SK-N-SH treated with all-trans-retinoic acid at 6 μM for 48 hours (cell line): Measurements from ENCODE around the gene DST.

Experiments
- ATAC-seq: fragments of 200-7000 bp; cut with Tn5 transposase; 3 replicates; pipeline ENCODE4 v1.9.1; 2020; ENCODE audit warnings: mild to moderate bottlenecking, moderate library complexity
- ARNTL ChIP-seq: fragments of 450-650 bp; formaldehyde crosslinking; IDR thresholded peaks from 2 replicates; pipeline ENCODE4 v1.5.0; 2020; ENCODE audit warnings: low read depth, mild to moderate bottlenecking, moderate library complexity, borderline replicate concordance
- CSDC2 ChIP-seq: fragments of 250-450 bp; sonication (Bioruptor Pico); IDR thresholded peaks from 2 replicates; pipeline ENCODE4 v1.5.0; 2020; ENCODE audit warnings: mild to moderate bottlenecking, moderate library complexity
- CSRNP3 ChIP-seq: fragments of 250-450 bp; sonication (Bioruptor Pico); IDR thresholded peaks from 2 replicates; pipeline ENCODE4 v1.5.1; 2021; ENCODE audit warnings: mild to moderate bottlenecking, moderate library complexity
- GLIS3 ChIP-seq: fragments of 250-450 bp; sonication (Bioruptor Pico); IDR thresholded peaks from 2 replicates; pipeline ENCODE4 v1.5.0; 2020; ENCODE audit warnings: mild to moderate bottlenecking, moderate library complexity
- OSR1 ChIP-seq: fragments of 250-450 bp; sonication (Bioruptor Pico); IDR thresholded peaks from 2 replicates; pipeline ENCODE4 v1.8.0; 2022; ENCODE audit warnings: moderate library complexity, mild to moderate bottlenecking, inconsistent platforms
- PPARA ChIP-seq: fragments of 250-450 bp; sonication (Bioruptor Pico); IDR thresholded peaks from 2 replicates; pipeline ENCODE4 v1.5.0; 2020; ENCODE audit warnings: mild to moderate bottlenecking, borderline replicate concordance
- RARB ChIP-seq: fragments of 250-450 bp; sonication (Bioruptor Pico); IDR thresholded peaks from 2 replicates; pipeline ENCODE4 v1.8.0; 2021; ENCODE audit warnings: mild to moderate bottlenecking, moderate library complexity
- SNAI2 ChIP-seq: fragments of 250-450 bp; sonication (Bioruptor Pico); IDR thresholded peaks from 2 replicates; pipeline ENCODE4 v1.5.0; 2020; ENCODE audit warnings: mild to moderate bottlenecking, moderate library complexity
- TCF4 ChIP-seq: fragments of 250-450 bp; sonication (Bioruptor Pico); IDR thresholded peaks from 2 replicates; pipeline ENCODE4 v1.8.0; 2021; ENCODE audit warnings: mild to moderate bottlenecking, moderate library complexity, borderline replicate concordance
- TOX ChIP-seq: fragments of 250-450 bp; sonication (Bioruptor Pico); IDR thresholded peaks from 2 replicates; pipeline ENCODE4 v1.8.0; 2021; ENCODE audit warnings: mild to moderate bottlenecking, moderate library complexity, borderline replicate concordance
- TSHZ2 ChIP-seq: fragments of 250-450 bp; sonication (Bioruptor Pico); IDR thresholded peaks from 2 replicates; pipeline ENCODE4 v1.5.0; 2020; ENCODE audit warnings: mild to moderate bottlenecking, moderate library complexity
- ZC3H10 ChIP-seq: fragments of 250-450 bp; sonication (Bioruptor Pico); IDR thresholded peaks from 2 replicates; pipeline ENCODE4 v1.5.1; 2021; ENCODE audit warnings: mild to moderate bottlenecking, moderate library complexity
- ZFP3 ChIP-seq: fragments of 250-450 bp; sonication (Bioruptor Pico); IDR thresholded peaks from 2 replicates; pipeline ENCODE4 v1.5.0; 2020; ENCODE audit warnings: mild to moderate bottlenecking, moderate library complexity
- ZFP30 ChIP-seq: fragments of 450-650 bp; formaldehyde crosslinking; IDR thresholded peaks from 2 replicates; pipeline ENCODE4 v1.5.0; 2022; ENCODE audit warnings: mild to moderate bottlenecking, moderate library complexity
- ZNF565 ChIP-seq: fragments of 450-650 bp; formaldehyde crosslinking; conservative IDR thresholded peaks from 2 replicates; pipeline ENCODE4 v1.5.0; 2020; ENCODE audit warnings: low read depth, mild to moderate bottlenecking, moderate library complexity
- ZNF70 ChIP-seq: fragments of 450-650 bp; formaldehyde crosslinking; IDR thresholded peaks from 2 replicates; pipeline ENCODE4 v1.5.0; 2020; ENCODE audit warnings: mild to moderate bottlenecking, moderate library complexity
- ZNF8 ChIP-seq: fragments of 450-650 bp; formaldehyde crosslinking; IDR thresholded peaks from 2 replicates; pipeline ENCODE4 v1.5.0; 2020; ENCODE audit warnings: mild to moderate bottlenecking, moderate library complexity
- TF ChIP-seq, protein P1 (sequence below): fragments of 250-450 bp; sonication (Bioruptor Pico); IDR thresholded peaks from 2 replicates; pipeline ENCODE4 v1.5.1; 2020; ENCODE audit warnings: low read depth, mild to moderate bottlenecking, moderate library complexity
- TF ChIP-seq, protein P2 (sequence below): fragments of 250-450 bp; sonication (Bioruptor Pico); IDR thresholded peaks from 2 replicates; pipeline ENCODE4 v1.8.0; 2021; ENCODE audit warnings: low read depth, mild to moderate bottlenecking, moderate library complexity, borderline replicate concordance
- TF ChIP-seq, protein P3 (sequence below): fragments of 250-450 bp; sonication (Bioruptor Pico); IDR thresholded peaks from 2 replicates; pipeline ENCODE4 v1.8.0; 2020; ENCODE audit warnings: mild to moderate bottlenecking, moderate library complexity, borderline replicate concordance

Gene DST

GRCh38 chr6:56607111-56607752, 35.5 kb downstream of the DST start:
- TF ChIP-seq, protein P1, sequence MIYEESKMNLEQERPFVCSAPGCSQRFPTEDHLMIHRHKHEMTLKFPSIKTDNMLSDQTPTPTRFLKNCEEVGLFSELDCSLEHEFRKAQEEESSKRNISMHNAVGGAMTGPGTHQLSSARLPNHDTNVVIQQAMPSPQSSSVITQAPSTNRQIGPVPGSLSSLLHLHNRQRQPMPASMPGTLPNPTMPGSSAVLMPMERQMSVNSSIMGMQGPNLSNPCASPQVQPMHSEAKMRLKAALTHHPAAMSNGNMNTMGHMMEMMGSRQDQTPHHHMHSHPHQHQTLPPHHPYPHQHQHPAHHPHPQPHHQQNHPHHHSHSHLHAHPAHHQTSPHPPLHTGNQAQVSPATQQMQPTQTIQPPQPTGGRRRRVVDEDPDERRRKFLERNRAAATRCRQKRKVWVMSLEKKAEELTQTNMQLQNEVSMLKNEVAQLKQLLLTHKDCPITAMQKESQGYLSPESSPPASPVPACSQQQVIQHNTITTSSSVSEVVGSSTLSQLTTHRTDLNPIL, result no peak
- no peak for TF ChIP-seq RARB (CRISPR knock-in tag)
- TF ChIP-seq ZNF70 (CRISPR knock-in tag), result no peak
- TF ChIP-seq, protein P2, sequence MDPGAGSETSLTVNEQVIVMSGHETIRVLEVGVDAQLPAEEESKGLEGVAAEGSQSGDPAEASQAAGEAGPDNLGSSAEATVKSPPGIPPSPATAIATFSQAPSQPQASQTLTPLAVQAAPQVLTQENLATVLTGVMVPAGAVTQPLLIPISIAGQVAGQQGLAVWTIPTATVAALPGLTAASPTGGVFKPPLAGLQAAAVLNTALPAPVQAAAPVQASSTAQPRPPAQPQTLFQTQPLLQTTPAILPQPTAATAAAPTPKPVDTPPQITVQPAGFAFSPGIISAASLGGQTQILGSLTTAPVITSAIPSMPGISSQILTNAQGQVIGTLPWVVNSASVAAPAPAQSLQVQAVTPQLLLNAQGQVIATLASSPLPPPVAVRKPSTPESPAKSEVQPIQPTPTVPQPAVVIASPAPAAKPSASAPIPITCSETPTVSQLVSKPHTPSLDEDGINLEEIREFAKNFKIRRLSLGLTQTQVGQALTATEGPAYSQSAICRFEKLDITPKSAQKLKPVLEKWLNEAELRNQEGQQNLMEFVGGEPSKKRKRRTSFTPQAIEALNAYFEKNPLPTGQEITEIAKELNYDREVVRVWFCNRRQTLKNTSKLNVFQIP (CRISPR knock-in tag), result no peak
- no peak for TF ChIP-seq PPARA (CRISPR knock-in tag)
- TF ChIP-seq, protein P3, sequence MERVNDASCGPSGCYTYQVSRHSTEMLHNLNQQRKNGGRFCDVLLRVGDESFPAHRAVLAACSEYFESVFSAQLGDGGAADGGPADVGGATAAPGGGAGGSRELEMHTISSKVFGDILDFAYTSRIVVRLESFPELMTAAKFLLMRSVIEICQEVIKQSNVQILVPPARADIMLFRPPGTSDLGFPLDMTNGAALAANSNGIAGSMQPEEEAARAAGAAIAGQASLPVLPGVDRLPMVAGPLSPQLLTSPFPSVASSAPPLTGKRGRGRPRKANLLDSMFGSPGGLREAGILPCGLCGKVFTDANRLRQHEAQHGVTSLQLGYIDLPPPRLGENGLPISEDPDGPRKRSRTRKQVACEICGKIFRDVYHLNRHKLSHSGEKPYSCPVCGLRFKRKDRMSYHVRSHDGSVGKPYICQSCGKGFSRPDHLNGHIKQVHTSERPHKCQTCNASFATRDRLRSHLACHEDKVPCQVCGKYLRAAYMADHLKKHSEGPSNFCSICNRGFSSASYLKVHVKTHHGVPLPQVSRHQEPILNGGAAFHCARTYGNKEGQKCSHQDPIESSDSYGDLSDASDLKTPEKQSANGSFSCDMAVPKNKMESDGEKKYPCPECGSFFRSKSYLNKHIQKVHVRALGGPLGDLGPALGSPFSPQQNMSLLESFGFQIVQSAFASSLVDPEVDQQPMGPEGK (CRISPR knock-in tag), result no peak
- no peak for TF ChIP-seq CSRNP3
- no peak for TF ChIP-seq TOX
- no peak for TF ChIP-seq ZNF8 (CRISPR knock-in tag)
- no peak for TF ChIP-seq ZNF565 (CRISPR knock-in tag)
- TF ChIP-seq TSHZ2 (CRISPR knock-in tag), result no peak
- TF ChIP-seq CSDC2, result no peak
- TF ChIP-seq ZFP3 (CRISPR knock-in tag), result no peak
- no peak for TF ChIP-seq TCF4
- no peak for TF ChIP-seq GLIS3
- no peak for TF ChIP-seq ZC3H10 (CRISPR knock-in tag)
- no peak for ATAC-seq

DNA sequence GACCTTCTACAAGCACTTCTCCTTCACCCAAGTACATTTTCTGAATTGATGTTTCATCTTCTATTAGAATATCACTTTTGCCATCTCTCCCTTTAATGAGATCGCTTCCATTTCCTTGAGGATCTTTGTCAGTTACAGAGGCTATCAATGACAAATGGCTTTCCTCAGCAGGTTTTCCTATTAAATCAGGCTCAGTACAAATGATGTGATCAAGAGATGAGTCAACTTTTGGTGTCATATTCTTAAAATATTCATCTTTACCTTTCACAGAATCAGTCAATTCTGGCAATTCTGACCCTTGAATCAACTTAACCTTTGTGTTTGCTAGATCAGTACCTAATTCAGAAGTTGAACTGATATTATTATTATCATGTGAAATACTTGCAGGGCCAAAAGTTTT, 37.3 kb downstream of the DST start:
- TF ChIP-seq ZNF8 (CRISPR knock-in tag) (no peak), CSDC2 (no peak), PPARA (CRISPR knock-in tag) (no peak), ZFP30 (CRISPR knock-in tag) (no peak), ZC3H10 (CRISPR knock-in tag) (no peak), ARNTL (CRISPR knock-in tag) (no peak), TSHZ2 (CRISPR knock-in tag) (no peak), SNAI2 (CRISPR knock-in tag) (no peak), OSR1 (no peak), ZNF565 (CRISPR knock-in tag) (no peak)
- TF ChIP-seq, protein P3 (CRISPR knock-in tag), result no peak
- TF ChIP-seq, protein P2 (CRISPR knock-in tag), result no peak
- ATAC-seq, result no peak
